Mucosa of rectum (tissue), 2 donors: Measurements from ENCODE around the gene KIAA1958.

Source experiments
- H3K27ac ChIP-seq, 2 donors: one replicate each; pipeline ENCODE4 v1.7.0; 2013; ENCODE audit warnings: inconsistent platforms in 2 of 2, low read depth in 2 of 2, low read length in 2 of 2
- H3K27me3 ChIP-seq, 2 donors: one replicate each; pipeline ENCODE4 v1.7.0; 2013; ENCODE audit warnings: low read length in 2 of 2; ENCODE audit not compliant: control insufficient read depth in 2 of 2, insufficient read depth in 2 of 2
- H3K36me3 ChIP-seq, 2 donors: one replicate each; pipeline ENCODE4 v1.7.0; 2013; ENCODE audit warnings: low read length in 2 of 2; ENCODE audit not compliant: control insufficient read depth in 2 of 2, insufficient read depth in 2 of 2
- H3K4me1 ChIP-seq, 2 donors: one replicate each; pipeline ENCODE4 v1.7.0; 2013; ENCODE audit warnings: low read length in 2 of 2, mild to moderate bottlenecking in 1 of 2; ENCODE audit not compliant: control insufficient read depth in 2 of 2, insufficient read depth in 2 of 2
- H3K4me3 ChIP-seq, 2 donors: one replicate each; pipeline ENCODE4 v1.7.0; 2013; ENCODE audit warnings: low read length in 2 of 2
- H3K9ac ChIP-seq, 2 donors: one replicate each; pipeline ENCODE4 v1.7.0; 2013; ENCODE audit warnings: low read length in 2 of 2, low read depth in 1 of 2, mild to moderate bottlenecking in 1 of 2
- H3K9me3 ChIP-seq, 2 donors: one replicate each; pipeline ENCODE4 v1.7.0; 2013; ENCODE audit warnings: low read length in 2 of 2; ENCODE audit not compliant: control insufficient read depth in 2 of 2
- donor health status: healthy.
- donor health status: Normal muscosa, but diverticular disease.

KIAA1958 gene

GRCh38 chr9:112537561-112537960 is 50.9 kb downstream of the KIAA1958 start:
- H3K36me3 ChIP-seq: no peaks in the 10 kb centered on the region
- H3K4me1 ChIP-seq: no peaks in the 10 kb centered on the region
- H3K27ac ChIP-seq: no peak overlapping the region
- no peak overlapping the region for H3K4me3 ChIP-seq
- no peak overlapping the region for H3K9ac ChIP-seq
- H3K27me3 ChIP-seq: no peaks in the 10 kb centered on the region
- no peaks in the 10 kb centered on the region for H3K9me3 ChIP-seq

GRCh38 chr9:112540800-112541199 is 54.2 kb downstream of the KIAA1958 start:
- Histone ChIP-seq H3K27ac (no peak overlapping the region), H3K4me3 (no peak overlapping the region), H3K4me1 (no peaks in the 10 kb centered on the region), H3K27me3 (no peaks in the 10 kb centered on the region), H3K9me3 (no peaks in the 10 kb centered on the region), H3K36me3 (no peaks in the 10 kb centered on the region), H3K9ac (no peak overlapping the region)

- Histone ChIP-seq H3K4me3 (no peak overlapping the region), H3K27me3 (no peaks in the 10 kb centered on the region), H3K27ac (no peak overlapping the region), H3K36me3 (no peaks in the 10 kb centered on the region), H3K9me3 (no peaks in the 10 kb centered on the region), H3K4me1 (no peaks in the 10 kb centered on the region), H3K9ac (no peak overlapping the region)
Observed at GRCh38 chr9:112541685-112542084, 55.1 kb downstream of the KIAA1958 start.

GRCh38 chr9:112542593-112543292 is 56.1 kb downstream of the KIAA1958 start:
- Histone ChIP-seq H3K27ac (no peak overlapping the region), H3K27me3 (no peaks in the 10 kb centered on the region), H3K9ac (no peak overlapping the region), H3K4me1 (no peaks in the 10 kb centered on the region), H3K4me3 (no peak overlapping the region), H3K9me3 (no peaks in the 10 kb centered on the region), H3K36me3 (no peaks in the 10 kb centered on the region)

GRCh38 chr9:112544477-112544876 is 57.9 kb downstream of the KIAA1958 start:
- H3K36me3 ChIP-seq: no peaks in the 10 kb centered on the region
- no peaks in the 10 kb centered on the region for H3K9me3 ChIP-seq
- H3K27ac ChIP-seq: no peak overlapping the region
- H3K4me3 ChIP-seq: no peak overlapping the region
- H3K27me3 ChIP-seq: no peaks in the 10 kb centered on the region
- no peaks in the 10 kb centered on the region for H3K4me1 ChIP-seq
- no peak overlapping the region for H3K9ac ChIP-seq

- no peaks in the 10 kb centered on the region for H3K9me3 ChIP-seq
- no peak overlapping the region for H3K9ac ChIP-seq
Observed at GRCh38 chr9:112545237-112545636, 58.6 kb downstream of the KIAA1958 start.

GRCh38 chr9:112546149-112547012 is 59.8 kb downstream of the KIAA1958 start:
- Histone ChIP-seq H3K27ac (no peak overlapping the region), H3K36me3 (no peaks in the 10 kb centered on the region), H3K9ac (no peak overlapping the region), H3K4me3 (no peak overlapping the region), H3K9me3 (no peaks in the 10 kb centered on the region), H3K27me3 (no peaks in the 10 kb centered on the region), H3K4me1 (no peaks in the 10 kb centered on the region)

More at GRCh38 chr9:112545237-112545636, 58.6 kb downstream of the KIAA1958 start:
- Histone ChIP-seq H3K4me1 (no peaks in the 10 kb centered on the region), H3K27ac (no peak overlapping the region), H3K27me3 (no peaks in the 10 kb centered on the region), H3K4me3 (no peak overlapping the region), H3K36me3 (no peaks in the 10 kb centered on the region)

- no peak overlapping the region for H3K27ac ChIP-seq
- no peaks in the 10 kb centered on the region for H3K9me3 ChIP-seq
- H3K36me3 ChIP-seq: no peaks in the 10 kb centered on the region
- no peaks in the 10 kb centered on the region for H3K4me1 ChIP-seq
- H3K27me3 ChIP-seq: no peaks in the 10 kb centered on the region
- no peak overlapping the region for H3K4me3 ChIP-seq
- H3K9ac ChIP-seq: no peak overlapping the region
Observed at GRCh38 chr9:112548051-112548440, 61.4 kb downstream of the KIAA1958 start.

- no peaks in the 10 kb centered on the region for H3K36me3 ChIP-seq
- H3K27me3 ChIP-seq: no peaks in the 10 kb centered on the region
- H3K9ac ChIP-seq: no peak overlapping the region
- no peak overlapping the region for H3K4me3 ChIP-seq
- no peak overlapping the region for H3K27ac ChIP-seq
- H3K4me1 ChIP-seq: no peaks in the 10 kb centered on the region
- no peaks in the 10 kb centered on the region for H3K9me3 ChIP-seq
Observed at GRCh38 chr9:112548836-112549595, 62.4 kb downstream of the KIAA1958 start.

GRCh38 chr9:112550531-112550930 is 63.9 kb downstream of the KIAA1958 start:
- Histone ChIP-seq H3K9ac (no peak overlapping the region), H3K9me3 (no peaks in the 10 kb centered on the region), H3K4me3 (no peak overlapping the region), H3K27me3 (no peaks in the 10 kb centered on the region), H3K27ac (no peak overlapping the region), H3K4me1 (peaks cover 0 to 3% of the 10 kb centered on the region in 2 donors), H3K36me3 (no peaks in the 10 kb centered on the region)
